ENCODE data around the gene ZNHIT2.

- TF ChIP-seq, protein P1, sequence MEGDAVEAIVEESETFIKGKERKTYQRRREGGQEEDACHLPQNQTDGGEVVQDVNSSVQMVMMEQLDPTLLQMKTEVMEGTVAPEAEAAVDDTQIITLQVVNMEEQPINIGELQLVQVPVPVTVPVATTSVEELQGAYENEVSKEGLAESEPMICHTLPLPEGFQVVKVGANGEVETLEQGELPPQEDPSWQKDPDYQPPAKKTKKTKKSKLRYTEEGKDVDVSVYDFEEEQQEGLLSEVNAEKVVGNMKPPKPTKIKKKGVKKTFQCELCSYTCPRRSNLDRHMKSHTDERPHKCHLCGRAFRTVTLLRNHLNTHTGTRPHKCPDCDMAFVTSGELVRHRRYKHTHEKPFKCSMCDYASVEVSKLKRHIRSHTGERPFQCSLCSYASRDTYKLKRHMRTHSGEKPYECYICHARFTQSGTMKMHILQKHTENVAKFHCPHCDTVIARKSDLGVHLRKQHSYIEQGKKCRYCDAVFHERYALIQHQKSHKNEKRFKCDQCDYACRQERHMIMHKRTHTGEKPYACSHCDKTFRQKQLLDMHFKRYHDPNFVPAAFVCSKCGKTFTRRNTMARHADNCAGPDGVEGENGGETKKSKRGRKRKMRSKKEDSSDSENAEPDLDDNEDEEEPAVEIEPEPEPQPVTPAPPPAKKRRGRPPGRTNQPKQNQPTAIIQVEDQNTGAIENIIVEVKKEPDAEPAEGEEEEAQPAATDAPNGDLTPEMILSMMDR (IDR thresholded peaks at IDR 0.05) = no peak
- no peak for TF ChIP-seq POLR2AphosphoS5 (IDR thresholded peaks at IDR 0.05)
Observed at GRCh38 chr11:65135633-65136145, 18.2 kb upstream of the ZNHIT2 start.
